ENCODE measurements around the gene RGS19. TPM values are rescaled to one million over a fixed set of nuclear protein-coding genes. Genes with fewer than 3 reads are reported as not detected.
A peak's percentile ranks its signal among the peaks of the same experiment; 100 is the strongest.

Gene RGS19
- total and polyA plus RNA-seq, 2 donors = 27.2 to 42.8 TPM

DNA sequence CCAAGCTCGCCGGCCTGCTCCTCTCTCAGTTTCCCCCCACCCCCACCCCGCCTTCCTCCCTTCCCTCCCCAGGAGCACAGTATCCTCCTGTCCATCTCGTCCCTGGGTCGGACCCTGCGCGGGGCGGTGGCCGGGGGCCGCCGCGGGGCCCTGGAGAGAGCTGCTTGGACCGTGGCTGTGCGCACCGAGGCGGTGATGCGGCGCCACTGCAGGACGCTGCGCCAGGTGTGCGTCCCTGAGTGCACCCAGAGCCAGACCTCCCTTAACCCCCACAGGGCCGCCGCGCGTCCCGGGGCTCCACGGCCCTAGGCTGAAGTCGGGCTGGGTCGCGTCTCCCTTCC lies 41.1 kb downstream of the RGS19 start:
- Histone ChIP-seq H3K36me3 (ENCODE audit: control insufficient read depth in 2 of 2, insufficient read depth in 2 of 2, low read length in 1 of 2) (peaks cover 13 to 17% of the 10 kb centered on the region in 2 donors), H3K27ac (ENCODE audit: low read depth in 1 of 2, low read length in 1 of 2) (no peak overlapping the region), H3K27me3 (ENCODE audit: control insufficient read depth in 2 of 2, insufficient read depth in 1 of 2, low read length in 1 of 2) (peaks cover 11 to 54% of the 10 kb centered on the region in 2 donors), H3K4me3 (ENCODE audit: low read length in 2 of 2) (peak overlapping the region; percentile 24 to 58), H3K4me1 (ENCODE audit: control insufficient read depth in 2 of 2, insufficient read depth in 2 of 2, low read length in 2 of 2) (peaks cover 28 to 77% of the 10 kb centered on the region in 2 donors), H3K9me3 (ENCODE audit: control insufficient read depth in 2 of 2, insufficient read depth in 1 of 2, low read length in 1 of 2) (peaks cover 0 to 8% of the 10 kb centered on the region in 2 donors)
- no peak for DNase-seq (ENCODE audit: low read depth in 6 of 9, low spot score in 9 of 9)
- 3% methylated on average over 30 of the region's 30 CpGs for WGBS

DNA sequence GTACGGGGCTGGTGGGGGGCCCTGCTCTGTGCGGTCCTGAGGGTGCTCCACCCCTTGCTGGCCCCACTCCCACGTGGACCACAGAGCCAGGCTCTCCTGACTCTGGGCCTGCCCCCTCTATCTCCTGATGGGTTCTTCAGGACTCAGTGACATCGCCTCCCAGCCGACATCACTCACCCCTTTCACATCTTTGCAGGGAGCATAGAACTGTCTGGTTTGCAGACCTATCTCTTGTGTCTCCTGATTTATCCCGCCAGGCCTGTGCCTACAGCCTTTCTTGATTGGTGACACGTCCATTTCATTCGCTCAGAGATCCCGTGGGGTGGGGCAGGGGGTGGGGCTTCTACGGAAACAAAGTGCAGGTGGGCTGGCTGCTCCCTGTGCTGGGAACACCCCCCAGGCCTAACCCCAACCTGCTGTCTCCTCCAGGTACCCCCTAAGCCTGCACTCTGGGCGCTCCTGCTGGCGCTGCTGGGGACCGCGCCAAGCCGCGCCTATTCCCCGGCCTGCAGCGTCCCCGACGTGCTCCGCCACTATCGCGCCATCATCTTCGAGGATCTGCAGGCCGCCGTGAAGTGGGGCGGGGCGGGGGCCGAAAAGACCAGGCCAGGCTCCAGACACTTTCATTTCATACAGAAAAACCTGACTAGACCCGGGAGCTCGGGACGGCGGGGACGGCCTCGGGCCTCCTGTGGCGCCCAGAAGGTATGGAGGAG lies 41.7 kb downstream of the RGS19 start:
- Histone ChIP-seq H3K36me3 (ENCODE audit: control insufficient read depth in 2 of 2, insufficient read depth in 2 of 2, low read length in 1 of 2) (peaks cover 18 to 19% of the 10 kb centered on the region in 2 donors), H3K9me3 (ENCODE audit: control insufficient read depth in 2 of 2, insufficient read depth in 1 of 2, low read length in 1 of 2) (peaks cover 0 to 8% of the 10 kb centered on the region in 2 donors), H3K4me1 (ENCODE audit: control insufficient read depth in 2 of 2, insufficient read depth in 2 of 2, low read length in 2 of 2) (peaks cover 28 to 76% of the 10 kb centered on the region in 2 donors), H3K27ac (ENCODE audit: low read depth in 1 of 2, low read length in 1 of 2) (no peak overlapping the region), H3K27me3 (ENCODE audit: control insufficient read depth in 2 of 2, insufficient read depth in 1 of 2, low read length in 1 of 2) (peaks cover 11 to 54% of the 10 kb centered on the region in 2 donors), H3K4me3 (ENCODE audit: low read length in 2 of 2) (peak overlapping the region; percentile 24 to 58)
- 18% methylated on average over 36 of the region's 36 CpGs for WGBS
- peak in 1 of 9 donors; percentile 45 for DNase-seq (ENCODE audit: low read depth in 6 of 9, low spot score in 9 of 9)

DNA sequence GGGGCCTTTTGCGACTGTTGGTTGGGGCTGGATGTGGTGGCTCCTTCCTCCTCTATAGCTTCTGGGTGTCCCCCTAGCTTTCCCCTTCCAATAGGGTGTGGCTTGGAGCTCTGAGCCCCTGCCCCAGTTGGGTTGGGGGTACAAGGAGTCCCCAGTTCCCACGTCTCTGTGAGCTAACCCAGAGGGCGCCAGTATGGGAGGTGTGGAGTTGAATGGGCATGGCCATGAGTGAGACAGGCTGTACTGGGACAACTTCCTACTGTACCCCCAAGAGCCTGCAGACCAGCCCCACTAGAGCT lies 42.2 kb downstream of the RGS19 start:
- Histone ChIP-seq H3K27me3 (ENCODE audit: control insufficient read depth in 2 of 2, insufficient read depth in 1 of 2, low read length in 1 of 2) (peaks cover 11 to 54% of the 10 kb centered on the region in 2 donors), H3K4me3 (ENCODE audit: low read length in 2 of 2) (no peak overlapping the region), H3K4me1 (ENCODE audit: control insufficient read depth in 2 of 2, insufficient read depth in 2 of 2, low read length in 2 of 2) (peaks cover 27 to 73% of the 10 kb centered on the region in 2 donors), H3K36me3 (ENCODE audit: control insufficient read depth in 2 of 2, insufficient read depth in 2 of 2, low read length in 1 of 2) (peaks cover 23 to 24% of the 10 kb centered on the region in 2 donors), H3K27ac (ENCODE audit: low read depth in 1 of 2, low read length in 1 of 2) (no peak overlapping the region), H3K9me3 (ENCODE audit: control insufficient read depth in 2 of 2, insufficient read depth in 1 of 2, low read length in 1 of 2) (peaks cover 0 to 8% of the 10 kb centered on the region in 2 donors)
- no peak for DNase-seq (ENCODE audit: low read depth in 6 of 9, low spot score in 9 of 9)
- 85% methylated on average over 3 of the region's 3 CpGs for WGBS

DNA sequence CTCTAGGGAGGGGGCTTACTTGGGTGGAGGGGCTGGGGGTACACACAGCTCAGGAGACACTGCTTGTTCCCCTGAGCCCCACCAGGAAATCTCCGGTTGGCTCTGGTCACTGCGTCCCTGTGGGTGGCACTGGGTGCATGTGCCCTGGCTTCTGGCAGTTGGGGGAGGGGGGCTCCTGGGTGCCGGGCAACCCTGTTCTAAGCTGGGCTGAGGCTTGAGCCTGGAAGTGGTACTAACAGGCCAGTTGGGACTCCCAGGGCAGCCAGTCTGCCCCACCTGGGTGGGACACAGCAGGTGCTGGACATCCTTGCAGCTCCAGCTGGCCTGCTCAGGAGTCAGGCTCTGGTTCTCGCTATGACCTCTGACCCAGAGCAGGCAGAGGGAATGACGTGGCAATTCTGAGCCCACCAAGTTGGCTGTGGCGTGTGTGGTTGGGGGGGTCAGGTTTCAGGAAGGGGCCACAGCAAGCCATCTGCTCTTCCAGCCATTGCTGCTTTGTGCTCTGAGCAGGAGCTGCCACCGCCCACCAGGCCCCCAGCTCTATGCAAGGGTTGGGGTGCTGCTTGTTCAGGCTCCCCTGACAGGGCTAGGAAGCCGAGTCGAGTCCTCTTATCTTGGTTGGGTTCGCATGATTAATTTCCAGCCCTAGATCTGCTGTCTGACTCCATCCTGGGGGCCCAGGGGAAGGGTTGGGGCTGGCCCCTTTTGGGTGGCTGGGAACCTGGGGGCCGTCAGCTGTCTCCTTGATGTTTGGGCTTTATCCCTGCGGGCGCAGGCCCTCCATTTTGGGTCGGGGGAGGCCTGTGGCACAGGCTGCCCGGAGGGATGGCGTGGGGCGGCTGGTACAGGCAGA lies 42.7 kb downstream of the RGS19 start:
- DNase-seq (ENCODE audit: low read depth in 6 of 9, low spot score in 9 of 9) = no peak
- WGBS = 74% methylated on average over 17 of the region's 17 CpGs
- peak overlapping the region in 1 of 2 donors; percentile 51 for H3K27ac ChIP-seq (ENCODE audit: low read depth in 1 of 2, low read length in 1 of 2)

DNA sequence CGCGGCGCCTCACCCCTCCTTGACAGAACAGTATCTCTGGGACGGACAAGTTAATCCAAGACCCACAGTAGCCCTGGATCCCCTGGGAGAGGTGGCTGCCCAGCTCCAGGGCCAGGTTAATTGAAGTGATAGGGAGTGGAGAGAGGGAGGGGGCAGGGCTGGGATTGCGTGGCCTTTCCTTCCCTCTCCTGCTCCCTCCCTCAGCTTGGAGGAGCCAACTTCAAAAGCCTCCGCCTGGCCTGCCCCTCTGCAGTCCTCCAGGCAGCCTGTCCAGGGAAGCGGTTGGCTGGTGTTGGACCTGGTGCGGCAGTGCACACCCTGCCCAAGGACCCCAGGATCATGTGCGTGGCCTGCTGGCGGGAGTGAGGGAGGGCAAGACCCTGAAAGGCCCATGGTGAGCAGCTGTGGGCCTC lies 43.4 kb downstream of the RGS19 start, which contains the start of gene C20orf204:
TSS of gene C20orf204 (plus strand) at position 250 of the 413 bp plus-strand sequence. CDS start at position 392, 142 bp downstream.
- Histone ChIP-seq H3K27ac (ENCODE audit: low read depth in 1 of 2, low read length in 1 of 2) (peak within 1 kb of the TSS in 1 of 2 donors; percentile 55), H3K9me3 (ENCODE audit: control insufficient read depth in 2 of 2, insufficient read depth in 1 of 2, low read length in 1 of 2) (peaks cover 0 to 8% of the 10 kb centered on the region in 2 donors), H3K36me3 (ENCODE audit: control insufficient read depth in 2 of 2, insufficient read depth in 2 of 2, low read length in 1 of 2) (peaks cover 34 to 35% of the 10 kb centered on the region in 2 donors), H3K4me1 (ENCODE audit: control insufficient read depth in 2 of 2, insufficient read depth in 2 of 2, low read length in 2 of 2) (peaks cover 16 to 61% of the 10 kb centered on the region in 2 donors), H3K27me3 (ENCODE audit: control insufficient read depth in 2 of 2, insufficient read depth in 1 of 2, low read length in 1 of 2) (peaks cover 11 to 45% of the 10 kb centered on the region in 2 donors), H3K4me3 (ENCODE audit: low read length in 2 of 2) (no peak within 1 kb of the TSS)
- no peak for DNase-seq (ENCODE audit: low read depth in 6 of 9, low spot score in 9 of 9)
- 96% methylated on average over 10 of the region's 10 CpGs for WGBS

More for the DNA sequence above, 42.7 kb downstream of the RGS19 start:
- Histone ChIP-seq H3K9me3 (ENCODE audit: control insufficient read depth in 2 of 2, insufficient read depth in 1 of 2, low read length in 1 of 2) (peaks cover 0 to 8% of the 10 kb centered on the region in 2 donors), H3K27me3 (ENCODE audit: control insufficient read depth in 2 of 2, insufficient read depth in 1 of 2, low read length in 1 of 2) (peaks cover 11 to 51% of the 10 kb centered on the region in 2 donors), H3K4me1 (ENCODE audit: control insufficient read depth in 2 of 2, insufficient read depth in 2 of 2, low read length in 2 of 2) (peaks cover 21 to 67% of the 10 kb centered on the region in 2 donors), H3K4me3 (ENCODE audit: low read length in 2 of 2) (no peak overlapping the region), H3K36me3 (ENCODE audit: control insufficient read depth in 2 of 2, insufficient read depth in 2 of 2, low read length in 1 of 2) (peaks cover 29 to 30% of the 10 kb centered on the region in 2 donors)

DNA sequence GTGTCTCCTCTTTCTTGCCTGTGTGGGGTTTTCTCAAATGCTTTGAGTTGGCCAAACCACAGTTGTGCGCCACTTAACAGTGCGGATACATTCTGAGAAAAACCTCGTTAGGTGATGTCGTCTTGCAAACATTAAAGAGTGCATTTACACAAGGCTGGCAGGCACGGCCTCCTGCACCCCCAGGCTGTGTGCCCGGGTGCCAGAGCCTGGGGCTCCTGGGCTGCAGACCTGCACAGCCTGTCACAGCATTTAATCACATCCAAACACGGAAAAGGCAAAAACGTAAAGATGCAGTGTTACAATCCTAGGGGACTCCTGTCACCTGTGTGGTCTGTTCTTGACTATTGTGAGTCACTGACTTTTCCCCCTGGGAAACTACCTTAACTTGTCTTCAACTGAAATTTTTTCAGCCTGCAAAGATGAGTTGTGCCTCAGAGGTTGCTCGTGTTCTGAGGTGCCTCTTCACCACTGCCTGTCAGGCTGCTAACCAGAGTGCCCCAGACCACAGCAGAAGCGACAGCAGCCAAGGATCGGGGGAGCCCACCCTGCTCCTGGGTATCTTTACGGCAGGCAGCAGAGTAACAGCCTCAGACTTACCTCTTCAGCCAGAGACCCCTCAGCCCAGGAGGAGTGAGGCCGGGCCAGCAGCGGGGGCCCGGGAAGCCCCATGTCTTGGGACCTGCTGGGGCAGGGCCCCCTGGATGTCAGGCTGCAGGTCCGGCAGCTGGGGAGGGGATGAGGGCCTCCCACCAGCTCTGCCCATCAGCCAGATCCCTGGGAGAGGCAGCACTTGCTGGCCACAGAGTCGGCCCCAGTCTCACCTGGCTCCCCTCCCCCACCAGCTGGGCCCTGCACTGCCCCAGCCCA lies 44.0 kb downstream of the RGS19 start:
- 78% methylated on average over 17 of the region's 17 CpGs for WGBS
- H3K4me3 ChIP-seq (ENCODE audit: low read length in 2 of 2) = no peak overlapping the region
- peaks cover 10 to 54% of the 10 kb centered on the region in 2 donors for H3K4me1 ChIP-seq (ENCODE audit: control insufficient read depth in 2 of 2, insufficient read depth in 2 of 2, low read length in 2 of 2)
- peaks cover 11 to 39% of the 10 kb centered on the region in 2 donors for H3K27me3 ChIP-seq (ENCODE audit: control insufficient read depth in 2 of 2, insufficient read depth in 1 of 2, low read length in 1 of 2)
- H3K27ac ChIP-seq (ENCODE audit: low read depth in 1 of 2, low read length in 1 of 2) = peak overlapping the region in 1 of 2 donors; percentile 55
- DNase-seq (ENCODE audit: low read depth in 6 of 9, low spot score in 9 of 9) = no peak
- H3K9me3 ChIP-seq (ENCODE audit: control insufficient read depth in 2 of 2, insufficient read depth in 1 of 2, low read length in 1 of 2) = peaks cover 0 to 8% of the 10 kb centered on the region in 2 donors
- peaks cover 39 to 41% of the 10 kb centered on the region in 2 donors for H3K36me3 ChIP-seq (ENCODE audit: control insufficient read depth in 2 of 2, insufficient read depth in 2 of 2, low read length in 1 of 2)

DNA sequence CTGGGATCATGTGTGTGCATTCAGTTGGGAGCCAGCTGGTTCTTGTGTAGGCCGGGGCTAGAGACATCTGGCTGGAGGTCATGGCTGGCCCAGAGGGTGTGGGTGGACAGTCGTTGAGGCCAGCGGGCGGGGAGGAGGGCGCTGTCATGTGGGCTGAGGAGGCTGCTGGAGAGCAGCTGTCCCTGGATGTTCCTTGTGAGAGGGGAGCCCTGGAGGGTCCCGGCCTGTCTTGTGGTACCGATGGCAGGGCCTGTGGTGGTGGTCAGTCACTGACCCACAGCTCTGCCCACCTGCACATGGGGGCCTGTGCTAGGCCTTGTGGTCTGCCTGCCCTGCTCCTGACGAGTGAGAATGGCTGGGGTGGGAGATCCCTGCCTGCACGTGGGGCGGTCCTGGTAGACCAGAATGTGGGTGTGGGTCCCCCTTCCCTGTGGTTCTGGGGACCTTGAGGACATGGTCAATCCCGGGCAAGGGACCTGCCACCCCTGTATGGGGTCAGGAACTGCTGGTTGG lies 45.3 kb downstream of the RGS19 start:
- H3K4me3 ChIP-seq (ENCODE audit: low read length in 2 of 2) = no peak overlapping the region
- 96% methylated on average over 11 of the region's 11 CpGs for WGBS
- peaks cover 51 to 54% of the 10 kb centered on the region in 2 donors for H3K36me3 ChIP-seq (ENCODE audit: control insufficient read depth in 2 of 2, insufficient read depth in 2 of 2, low read length in 1 of 2)
- no peaks in the 10 kb centered on the region for H3K9me3 ChIP-seq (ENCODE audit: control insufficient read depth in 2 of 2, insufficient read depth in 1 of 2, low read length in 1 of 2)
- no peak for DNase-seq (ENCODE audit: low read depth in 6 of 9, low spot score in 9 of 9)
- peaks cover 11 to 26% of the 10 kb centered on the region in 2 donors for H3K27me3 ChIP-seq (ENCODE audit: control insufficient read depth in 2 of 2, insufficient read depth in 1 of 2, low read length in 1 of 2)
- H3K4me1 ChIP-seq (ENCODE audit: control insufficient read depth in 2 of 2, insufficient read depth in 2 of 2, low read length in 2 of 2) = peaks cover 0 to 42% of the 10 kb centered on the region in 2 donors
- H3K27ac ChIP-seq (ENCODE audit: low read depth in 1 of 2, low read length in 1 of 2) = peak overlapping the region in 1 of 2 donors; percentile 33

All from thymus (tissue), 11 donors.